ENCODE results near the gene CSNK2B. TPM values are rescaled to one million over a fixed set of nuclear protein-coding genes. Genes with fewer than 3 reads are reported as not detected.

The CSNK2B gene
- polyA plus RNA-seq, 3 donors: 147 to 227 (median 195) TPM

DNA sequence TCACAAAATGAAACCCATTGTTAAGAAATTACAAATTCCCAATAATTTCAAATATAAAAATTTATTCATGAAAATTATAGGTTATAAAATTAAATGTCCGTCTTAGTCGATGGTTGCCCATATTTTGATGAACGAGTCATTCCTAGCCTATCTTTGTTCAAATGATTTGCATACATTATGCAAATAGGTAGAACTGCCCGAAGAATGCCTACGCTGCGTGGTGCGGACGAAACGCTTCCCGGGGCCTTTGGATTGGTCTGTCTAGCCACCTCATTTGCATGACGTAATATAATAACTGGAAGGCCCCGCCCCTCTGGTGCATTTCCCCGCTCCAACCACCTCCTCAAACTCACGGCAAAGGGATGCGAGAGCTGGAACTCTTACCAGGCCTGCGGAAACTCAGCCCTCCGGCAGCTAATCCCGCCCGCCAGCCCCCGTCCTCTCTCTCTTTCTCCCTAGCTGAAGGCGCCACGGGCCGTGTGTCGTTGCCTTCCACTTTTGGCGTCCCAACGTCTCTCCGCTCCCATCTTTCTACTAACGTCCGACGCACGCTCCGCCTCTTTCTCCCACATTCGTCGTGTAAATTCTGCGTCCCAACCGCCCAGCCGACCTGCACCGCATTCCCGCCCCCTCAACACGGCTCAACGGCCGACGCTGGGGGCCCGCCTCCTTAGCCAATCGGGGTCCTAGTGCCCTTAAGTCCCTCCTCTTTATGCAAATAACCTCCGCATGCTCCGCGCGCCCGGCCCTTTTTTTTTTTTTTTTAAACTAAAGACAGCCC is 45.9 kb upstream of the CSNK2B start:
- peaks cover 88% of the 10 kb centered on the region for H3K79me2 ChIP-seq (ENCODE audit: insufficient read depth, low read length)
- H4K20me1 ChIP-seq (ENCODE audit: insufficient read depth, low read length): peaks cover 24% of the 10 kb centered on the region
- Mint-ChIP-seq H3K4me1 (peaks cover 60% of the 10 kb centered on the region), H3K27ac (peak overlapping the region; percentile 98 to 100 (median 100)), H3K4me3 (peak overlapping the region; percentile 89 to 96), H3K27me3 (ENCODE audit: low read depth in 3 of 3) (peaks cover 0 to 1% (median 0%) of the 10 kb centered on the region in 3 donors), H3K36me3 (peaks cover 28 to 45% of the 10 kb centered on the region in 2 donors), H3K9me3 (peaks cover 0 to 1% (median 0%) of the 10 kb centered on the region in 7 donors)
- under 1% methylated on average over 40 of the region's 50 CpGs for WGBS (ENCODE audit: insufficient coverage)
- H3K27ac ChIP-seq (ENCODE audit: low read depth in 1 of 2, low read length in 2 of 2): peak overlapping the region; percentile 95 to 99
- H3K36me3 ChIP-seq (replicated peaks in 1 of 2; ENCODE audit: control insufficient read depth in 1 of 2, insufficient read depth in 2 of 2, low read length in 2 of 2): peaks cover 19 to 31% of the 10 kb centered on the region in 2 donors
- DNase-seq: peak; percentile 96 to 99 (median 98)
- H3K9ac ChIP-seq (ENCODE audit: insufficient read depth, low read length, poor library complexity, severe bottlenecking): peak overlapping the region; percentile 93
- H3K4me3 ChIP-seq (replicated peaks in 1 of 3; ENCODE audit: low read depth in 2 of 3, low read length in 3 of 3): peak overlapping the region; percentile 79 to 97 (median 87)
- H3K9me3 ChIP-seq (replicated peaks in 1 of 2; ENCODE audit: control insufficient read depth in 1 of 2, insufficient read depth in 1 of 2, low read length in 2 of 2): no peaks in the 10 kb centered on the region
- H3K27me3 ChIP-seq (ENCODE audit: control insufficient read depth in 2 of 2, insufficient read depth in 2 of 2, low read length in 2 of 2): no peaks in the 10 kb centered on the region
- TF ChIP-seq, protein P1, sequence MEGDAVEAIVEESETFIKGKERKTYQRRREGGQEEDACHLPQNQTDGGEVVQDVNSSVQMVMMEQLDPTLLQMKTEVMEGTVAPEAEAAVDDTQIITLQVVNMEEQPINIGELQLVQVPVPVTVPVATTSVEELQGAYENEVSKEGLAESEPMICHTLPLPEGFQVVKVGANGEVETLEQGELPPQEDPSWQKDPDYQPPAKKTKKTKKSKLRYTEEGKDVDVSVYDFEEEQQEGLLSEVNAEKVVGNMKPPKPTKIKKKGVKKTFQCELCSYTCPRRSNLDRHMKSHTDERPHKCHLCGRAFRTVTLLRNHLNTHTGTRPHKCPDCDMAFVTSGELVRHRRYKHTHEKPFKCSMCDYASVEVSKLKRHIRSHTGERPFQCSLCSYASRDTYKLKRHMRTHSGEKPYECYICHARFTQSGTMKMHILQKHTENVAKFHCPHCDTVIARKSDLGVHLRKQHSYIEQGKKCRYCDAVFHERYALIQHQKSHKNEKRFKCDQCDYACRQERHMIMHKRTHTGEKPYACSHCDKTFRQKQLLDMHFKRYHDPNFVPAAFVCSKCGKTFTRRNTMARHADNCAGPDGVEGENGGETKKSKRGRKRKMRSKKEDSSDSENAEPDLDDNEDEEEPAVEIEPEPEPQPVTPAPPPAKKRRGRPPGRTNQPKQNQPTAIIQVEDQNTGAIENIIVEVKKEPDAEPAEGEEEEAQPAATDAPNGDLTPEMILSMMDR (IDR thresholded peaks at IDR 0.05): no peak
- peaks cover 49 to 63% of the 10 kb centered on the region in 2 donors for H3K4me1 ChIP-seq (ENCODE audit: control insufficient read depth in 1 of 2, insufficient read depth in 2 of 2, low read length in 2 of 2)
- H2AFZ ChIP-seq (ENCODE audit: insufficient read depth, low read depth, low read length, poor library complexity, severe bottlenecking): peak overlapping the region; percentile 76
- intact Hi-C loops (cut with micrococcal nuclease): loop anchor here (2.0 to 5.0 kb wide), 2 partner anchors 33 to 47 kb away; partner anchors contain the start of genes BAG6 (in 2 of the 2), CSNK2B (in 1 of the 2) and LY6G5B (in 1 of the 2)
- peak overlapping the region; percentile 95 for H3K4me2 ChIP-seq (replicated peaks; ENCODE audit: extremely low read depth, low read length, poor library complexity, severe bottlenecking)

- H3K4me2 ChIP-seq (replicated peaks; ENCODE audit: extremely low read depth, low read length, poor library complexity, severe bottlenecking): peak within 1 kb of the TSS; percentile 95
- H3K9me3 ChIP-seq (replicated peaks in 1 of 2; ENCODE audit: control insufficient read depth in 1 of 2, insufficient read depth in 1 of 2, low read length in 2 of 2): no peaks in the 10 kb centered on the region
- 0% methylated on average over 37 of the region's 67 CpGs for WGBS (ENCODE audit: insufficient coverage)
- H3K27me3 ChIP-seq (ENCODE audit: control insufficient read depth in 2 of 2, insufficient read depth in 2 of 2, low read length in 2 of 2): no peaks in the 10 kb centered on the region
- TF ChIP-seq, protein P1 (IDR thresholded peaks at IDR 0.05): no peak
- peak within 1 kb of the TSS; percentile 76 for H2AFZ ChIP-seq (ENCODE audit: insufficient read depth, low read depth, low read length, poor library complexity, severe bottlenecking)
- peaks cover 36 to 52% of the 10 kb centered on the region in 2 donors for H3K36me3 Mint-ChIP-seq
- intact Hi-C loops (cut with micrococcal nuclease): loop anchor here (2.0 to 5.0 kb wide), 2 partner anchors 32 to 47 kb away; partner anchors contain the start of genes BAG6 (in 2 of the 2), CSNK2B (in 1 of the 2) and LY6G5B (in 1 of the 2)
- H3K9ac ChIP-seq (ENCODE audit: insufficient read depth, low read length, poor library complexity, severe bottlenecking): peak within 1 kb of the TSS; percentile 93
- H4K20me1 ChIP-seq (ENCODE audit: insufficient read depth, low read length): peaks cover 28% of the 10 kb centered on the region
- peak within 1 kb of the TSS; percentile 98 to 100 (median 100) for H3K27ac Mint-ChIP-seq
- peaks cover 88% of the 10 kb centered on the region for H3K79me2 ChIP-seq (ENCODE audit: insufficient read depth, low read length)
- H3K36me3 ChIP-seq (replicated peaks in 1 of 2; ENCODE audit: control insufficient read depth in 1 of 2, insufficient read depth in 2 of 2, low read length in 2 of 2): peaks cover 27 to 39% of the 10 kb centered on the region in 2 donors
- H3K9me3 Mint-ChIP-seq: no peaks in the 10 kb centered on the region
- H3K4me1 ChIP-seq (ENCODE audit: control insufficient read depth in 1 of 2, insufficient read depth in 2 of 2, low read length in 2 of 2): peaks cover 48 to 55% of the 10 kb centered on the region in 2 donors
- peaks cover 52% of the 10 kb centered on the region for H3K4me1 Mint-ChIP-seq
- peak within 1 kb of the TSS; percentile 95 to 99 for H3K27ac ChIP-seq (ENCODE audit: low read depth in 1 of 2, low read length in 2 of 2)
- H3K4me3 ChIP-seq (replicated peaks in 1 of 3; ENCODE audit: low read depth in 2 of 3, low read length in 3 of 3): peak within 1 kb of the TSS; percentile 79 to 97 (median 87)
- DNase-seq: peak; percentile 45 to 71 (median 58)
- H3K27me3 Mint-ChIP-seq (ENCODE audit: low read depth in 3 of 3): peaks cover 0 to 1% (median 0%) of the 10 kb centered on the region in 3 donors
- H3K4me3 Mint-ChIP-seq: peak within 1 kb of the TSS; percentile 89 to 96
Measured at GRCh38 chr6:31620586-31621319, 45.1 kb upstream of the CSNK2B start, which contains the start of gene PRRC2A. Gene PRRC2A (plus strand): TSS chr6:31620715. CDS start chr6:31622790, 2,075 bp downstream.
